DOHH2 (cell line): ENCODE data around the gene LRSAM1.

Source experiments
- EZH2phosphoT487 ChIP-seq: fragments of 200-600 bp; sonication (generic); IDR thresholded peaks from 2 replicates; pipeline ENCODE4 v1.6.1; 2017; ENCODE audit warnings: borderline replicate concordance, mild to moderate bottlenecking, antibody characterized with exemption, low read length, moderate library complexity, mixed read lengths
- TF ChIP-seq, protein P1 (sequence below): fragments of 200-600 bp; sonication (generic); IDR thresholded peaks from one replicate; pipeline ENCODE4 v1.5.1; 2014; ENCODE audit warnings: antibody characterized with exemption, mild to moderate bottlenecking, low read depth, low read length; ENCODE audit not compliant: poor library complexity, severe bottlenecking

DNA sequence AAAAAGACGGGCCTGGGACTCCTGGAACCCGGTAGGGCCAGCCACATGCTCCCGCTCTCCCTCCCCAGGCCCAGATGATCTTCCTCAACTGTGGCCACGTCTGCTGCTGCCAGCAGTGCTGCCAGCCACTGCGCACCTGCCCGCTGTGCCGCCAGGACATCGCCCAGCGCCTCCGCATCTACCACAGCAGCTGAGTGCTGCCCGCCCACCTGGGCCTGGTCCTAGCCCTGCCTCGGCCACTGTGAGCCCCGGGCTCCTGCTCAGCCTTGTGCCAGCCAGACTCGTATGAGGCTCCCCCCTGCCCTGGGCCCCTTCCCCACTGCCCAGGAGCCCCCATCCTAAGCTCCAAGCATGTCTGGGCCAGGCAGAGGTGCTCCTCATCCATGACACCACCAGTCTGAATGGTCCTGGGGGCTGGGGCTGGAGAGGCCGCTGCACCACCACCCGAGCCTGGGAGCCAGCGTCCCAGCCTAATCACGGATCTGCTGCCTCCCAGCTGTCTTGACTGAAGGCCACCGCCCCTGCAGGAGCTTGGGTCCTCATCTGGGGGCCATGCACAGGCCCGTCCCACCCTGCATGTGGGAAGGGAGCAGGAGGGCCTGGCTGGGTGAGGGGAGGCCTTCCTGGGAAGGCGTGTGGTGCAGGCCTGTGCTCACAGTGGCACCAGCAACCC lies 51.5 kb downstream of the LRSAM1 start:
- TF ChIP-seq, protein P1, sequence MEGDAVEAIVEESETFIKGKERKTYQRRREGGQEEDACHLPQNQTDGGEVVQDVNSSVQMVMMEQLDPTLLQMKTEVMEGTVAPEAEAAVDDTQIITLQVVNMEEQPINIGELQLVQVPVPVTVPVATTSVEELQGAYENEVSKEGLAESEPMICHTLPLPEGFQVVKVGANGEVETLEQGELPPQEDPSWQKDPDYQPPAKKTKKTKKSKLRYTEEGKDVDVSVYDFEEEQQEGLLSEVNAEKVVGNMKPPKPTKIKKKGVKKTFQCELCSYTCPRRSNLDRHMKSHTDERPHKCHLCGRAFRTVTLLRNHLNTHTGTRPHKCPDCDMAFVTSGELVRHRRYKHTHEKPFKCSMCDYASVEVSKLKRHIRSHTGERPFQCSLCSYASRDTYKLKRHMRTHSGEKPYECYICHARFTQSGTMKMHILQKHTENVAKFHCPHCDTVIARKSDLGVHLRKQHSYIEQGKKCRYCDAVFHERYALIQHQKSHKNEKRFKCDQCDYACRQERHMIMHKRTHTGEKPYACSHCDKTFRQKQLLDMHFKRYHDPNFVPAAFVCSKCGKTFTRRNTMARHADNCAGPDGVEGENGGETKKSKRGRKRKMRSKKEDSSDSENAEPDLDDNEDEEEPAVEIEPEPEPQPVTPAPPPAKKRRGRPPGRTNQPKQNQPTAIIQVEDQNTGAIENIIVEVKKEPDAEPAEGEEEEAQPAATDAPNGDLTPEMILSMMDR, result no peak
- TF ChIP-seq EZH2phosphoT487, result no peak
